K562 (cell line): Measurements from ENCODE around the gene HOXB5. TPM values are rescaled to one million over a fixed set of nuclear protein-coding genes. Genes with fewer than 3 reads are reported as not detected.

Source experiments
- BDP1 ChIP-seq: IDR thresholded peaks from 3 replicates; pipeline ENCODE4 v1.6.1; 2011; ENCODE audit not compliant: insufficient read length, insufficient read depth
- BRD9 ChIP-seq: fragments of 450-650 bp; IDR thresholded peaks from 2 replicates; pipeline ENCODE4 v1.6.1; 2018; ENCODE audit warnings: low read depth; ENCODE audit not compliant: partially characterized antibody
- EGR1 ChIP-seq: fragments of 450-650 bp; conservative IDR thresholded peaks from 2 replicates; pipeline ENCODE4 v1.6.1; 2017; ENCODE audit warnings: mild to moderate bottlenecking
- SAFB ChIP-seq: fragments of 200-400 bp; formaldehyde crosslinking; IDR thresholded peaks from 2 replicates; pipeline ENCODE4 v1.6.1; 2017; ENCODE audit warnings: low read depth, low read length, borderline replicate concordance
- SMARCA4 ChIP-seq: fragments of 450-650 bp; IDR thresholded peaks from 2 replicates; pipeline ENCODE4 v1.6.1; 2016
- ZC3H4 ChIP-seq: sonication (generic); formaldehyde crosslinking; IDR thresholded peaks from 2 replicates; pipeline ENCODE4 v1.9.0; 2021; ENCODE audit warnings: missing genetic modification reagents, borderline replicate concordance
- polyA plus RNA-seq, 8 experiments: library from polyadenylated mRNA; depleted of rRNA in 4 of 8; stranded (reverse) in 5 of 8; unstranded in 3 of 8; fragments of >200 nt; fragmentation: Nextera tagmentation in 2 of 8; fragmentation: Illumina TruSeq in 1 of 8; extraction: Ambion mirVana in 2 of 8; extraction: Trizol in 1 of 8; gene quantifications; 2 replicates each; pipeline versions ENCODE4 v1.2.1 to v1.2.3, GENCODE V29; 2011 to 2014; ENCODE audit warnings: inconsistent platforms in 1 of 8, missing spikeins in 1 of 8
- total RNA-seq, 7 experiments: library from RNA; depleted of rRNA in 6 of 7; stranded (reverse); fragments of >200 nt in 6 of 7; fragmentation: Illumina TruSeq in 2 of 7; extraction: Trizol in 2 of 7; gene quantifications; 2 replicates each; pipeline versions ENCODE4 v1.2.1 to v1.2.3, GENCODE V29; 2011 to 2021; ENCODE audit warnings: low replicate concordance in 1 of 7
- TF ChIP-seq, protein P1 (sequence below): fragments of 450-650 bp; IDR thresholded peaks from 2 replicates; pipeline ENCODE4 v1.6.1; 2016; ENCODE audit warnings: low read depth
- TF ChIP-seq, protein P2 (sequence below), 2 experiments: fragments of 150-350 bp in 1 of 2; IDR thresholded peaks; 2 replicates each; pipeline ENCODE4 v1.6.1; 2012 to 2016; ENCODE audit warnings: low read depth in 2 of 2, low read length in 2 of 2, mild to moderate bottlenecking in 1 of 2, moderate library complexity in 1 of 2
- TF ChIP-seq, protein P3 (sequence below): fragments of 450-650 bp; IDR thresholded peaks from 2 replicates; pipeline ENCODE4 v1.6.1; 2016; ENCODE audit warnings: borderline replicate concordance
- TF ChIP-seq, protein P4 (sequence below): IDR thresholded peaks from 3 replicates; pipeline ENCODE4 v1.6.1; 2011; ENCODE audit warnings: borderline replicate concordance, mild to moderate bottlenecking; ENCODE audit not compliant: insufficient read length, insufficient read depth

Gene HOXB5
- total and polyA plus RNA-seq, 9 of the 15 experiments (the other 6 are each of a cell fraction or from before 2014, with no cell fraction given) = 0.24 to 2.7 (median 0.65) TPM

DNA sequence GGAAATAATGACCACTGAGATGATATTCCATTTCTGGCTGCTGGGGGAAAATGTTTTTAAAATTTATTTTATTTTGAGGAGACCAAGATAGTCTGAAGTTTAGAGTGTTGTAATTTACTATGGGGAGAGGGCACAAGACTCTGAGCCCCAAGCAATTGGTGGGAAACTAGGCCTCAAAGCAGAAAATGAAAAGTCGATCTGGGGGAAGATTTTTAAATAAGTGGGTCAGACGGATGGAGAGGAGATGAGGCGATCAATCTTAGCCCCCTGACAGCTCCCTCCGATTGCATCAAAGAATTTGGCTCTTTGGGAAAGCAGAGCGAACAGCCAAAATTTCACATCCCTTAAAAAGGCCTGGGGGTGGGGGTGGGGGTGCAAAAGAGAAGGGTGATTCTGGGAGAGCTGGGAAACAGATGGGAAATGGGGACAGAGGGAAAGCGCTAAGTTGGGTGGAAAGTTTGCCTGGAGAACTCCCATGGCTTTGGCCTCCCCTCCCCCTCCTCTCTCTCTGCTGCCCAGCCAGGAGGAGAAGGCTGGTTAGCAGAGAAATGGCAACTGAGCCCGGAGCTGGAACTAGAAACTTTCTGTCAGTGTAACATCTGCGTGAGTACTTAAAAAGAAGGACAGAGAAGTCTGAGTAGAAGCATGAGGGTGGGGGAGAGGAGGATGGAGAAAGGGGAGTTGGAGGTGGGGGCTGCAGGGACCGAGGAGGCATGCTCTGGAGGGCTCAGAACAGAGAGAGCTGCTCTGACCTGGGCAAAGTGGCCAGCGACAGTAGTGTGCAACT lies 47.2 kb downstream of the HOXB5 start (continued):
- TF ChIP-seq, protein P1, sequence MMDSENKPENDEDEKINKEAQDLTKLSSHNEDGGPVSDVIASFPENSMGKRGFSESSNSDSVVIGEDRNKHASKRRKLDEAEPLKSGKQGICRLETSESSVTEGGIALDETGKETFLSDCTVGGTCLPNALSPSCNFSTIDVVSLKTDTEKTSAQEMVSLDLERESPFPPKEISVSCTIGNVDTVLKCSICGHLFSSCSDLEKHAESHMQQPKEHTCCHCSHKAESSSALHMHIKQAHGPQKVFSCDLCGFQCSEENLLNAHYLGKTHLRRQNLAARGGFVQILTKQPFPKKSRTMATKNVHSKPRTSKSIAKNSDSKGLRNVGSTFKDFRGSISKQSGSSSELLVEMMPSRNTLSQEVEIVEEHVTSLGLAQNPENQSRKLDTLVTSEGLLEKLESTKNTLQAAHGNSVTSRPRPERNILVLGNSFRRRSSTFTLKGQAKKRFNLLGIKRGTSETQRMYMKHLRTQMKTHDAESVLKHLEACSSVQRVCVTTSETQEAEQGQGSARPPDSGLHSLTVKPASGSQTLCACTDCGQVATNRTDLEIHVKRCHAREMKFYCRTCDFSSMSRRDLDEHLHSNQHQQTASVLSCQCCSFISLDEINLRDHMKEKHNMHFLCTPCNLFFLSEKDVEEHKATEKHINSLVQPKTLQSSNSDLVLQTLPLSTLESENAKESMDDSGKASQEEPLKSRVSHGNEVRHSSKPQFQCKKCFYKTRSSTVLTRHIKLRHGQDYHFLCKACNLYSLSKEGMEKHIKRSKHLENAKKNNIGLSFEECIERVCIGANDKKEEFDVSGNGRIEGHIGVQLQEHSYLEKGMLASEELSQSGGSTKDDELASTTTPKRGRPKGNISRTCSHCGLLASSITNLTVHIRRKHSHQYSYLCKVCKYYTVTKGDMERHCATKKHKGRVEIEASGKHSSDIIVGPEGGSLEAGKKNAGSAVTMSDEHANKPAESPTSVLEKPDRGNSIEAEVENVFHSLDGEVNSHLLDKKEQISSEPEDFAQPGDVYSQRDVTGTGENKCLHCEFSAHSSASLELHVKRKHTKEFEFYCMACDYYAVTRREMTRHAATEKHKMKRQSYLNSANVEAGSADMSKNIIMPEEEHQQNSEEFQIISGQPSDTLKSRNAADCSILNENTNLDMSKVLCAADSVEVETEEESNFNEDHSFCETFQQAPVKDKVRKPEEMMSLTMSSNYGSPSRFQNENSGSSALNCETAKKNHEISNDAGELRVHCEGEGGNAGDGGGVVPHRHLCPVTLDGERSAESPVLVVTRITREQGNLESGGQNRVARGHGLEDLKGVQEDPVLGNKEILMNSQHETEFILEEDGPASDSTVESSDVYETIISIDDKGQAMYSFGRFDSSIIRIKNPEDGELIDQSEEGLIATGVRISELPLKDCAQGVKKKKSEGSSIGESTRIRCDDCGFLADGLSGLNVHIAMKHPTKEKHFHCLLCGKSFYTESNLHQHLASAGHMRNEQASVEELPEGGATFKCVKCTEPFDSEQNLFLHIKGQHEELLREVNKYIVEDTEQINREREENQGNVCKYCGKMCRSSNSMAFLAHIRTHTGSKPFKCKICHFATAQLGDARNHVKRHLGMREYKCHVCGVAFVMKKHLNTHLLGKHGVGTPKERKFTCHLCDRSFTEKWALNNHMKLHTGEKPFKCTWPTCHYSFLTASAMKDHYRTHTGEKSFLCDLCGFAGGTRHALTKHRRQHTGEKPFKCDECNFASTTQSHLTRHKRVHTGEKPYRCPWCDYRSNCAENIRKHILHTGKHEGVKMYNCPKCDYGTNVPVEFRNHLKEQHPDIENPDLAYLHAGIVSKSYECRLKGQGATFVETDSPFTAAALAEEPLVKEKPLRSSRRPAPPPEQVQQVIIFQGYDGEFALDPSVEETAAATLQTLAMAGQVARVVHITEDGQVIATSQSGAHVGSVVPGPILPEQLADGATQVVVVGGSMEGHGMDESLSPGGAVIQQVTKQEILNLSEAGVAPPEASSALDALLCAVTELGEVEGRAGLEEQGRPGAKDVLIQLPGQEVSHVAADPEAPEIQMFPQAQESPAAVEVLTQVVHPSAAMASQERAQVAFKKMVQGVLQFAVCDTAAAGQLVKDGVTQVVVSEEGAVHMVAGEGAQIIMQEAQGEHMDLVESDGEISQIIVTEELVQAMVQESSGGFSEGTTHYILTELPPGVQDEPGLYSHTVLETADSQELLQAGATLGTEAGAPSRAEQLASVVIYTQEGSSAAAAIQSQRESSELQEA = no peak
- TF ChIP-seq SMARCA4 (no peak), BRD9 (peak; percentile 72), EGR1 (no peak), SAFB (no peak), BDP1 (no peak), ZC3H4 (no peak)
- TF ChIP-seq, protein P2, sequence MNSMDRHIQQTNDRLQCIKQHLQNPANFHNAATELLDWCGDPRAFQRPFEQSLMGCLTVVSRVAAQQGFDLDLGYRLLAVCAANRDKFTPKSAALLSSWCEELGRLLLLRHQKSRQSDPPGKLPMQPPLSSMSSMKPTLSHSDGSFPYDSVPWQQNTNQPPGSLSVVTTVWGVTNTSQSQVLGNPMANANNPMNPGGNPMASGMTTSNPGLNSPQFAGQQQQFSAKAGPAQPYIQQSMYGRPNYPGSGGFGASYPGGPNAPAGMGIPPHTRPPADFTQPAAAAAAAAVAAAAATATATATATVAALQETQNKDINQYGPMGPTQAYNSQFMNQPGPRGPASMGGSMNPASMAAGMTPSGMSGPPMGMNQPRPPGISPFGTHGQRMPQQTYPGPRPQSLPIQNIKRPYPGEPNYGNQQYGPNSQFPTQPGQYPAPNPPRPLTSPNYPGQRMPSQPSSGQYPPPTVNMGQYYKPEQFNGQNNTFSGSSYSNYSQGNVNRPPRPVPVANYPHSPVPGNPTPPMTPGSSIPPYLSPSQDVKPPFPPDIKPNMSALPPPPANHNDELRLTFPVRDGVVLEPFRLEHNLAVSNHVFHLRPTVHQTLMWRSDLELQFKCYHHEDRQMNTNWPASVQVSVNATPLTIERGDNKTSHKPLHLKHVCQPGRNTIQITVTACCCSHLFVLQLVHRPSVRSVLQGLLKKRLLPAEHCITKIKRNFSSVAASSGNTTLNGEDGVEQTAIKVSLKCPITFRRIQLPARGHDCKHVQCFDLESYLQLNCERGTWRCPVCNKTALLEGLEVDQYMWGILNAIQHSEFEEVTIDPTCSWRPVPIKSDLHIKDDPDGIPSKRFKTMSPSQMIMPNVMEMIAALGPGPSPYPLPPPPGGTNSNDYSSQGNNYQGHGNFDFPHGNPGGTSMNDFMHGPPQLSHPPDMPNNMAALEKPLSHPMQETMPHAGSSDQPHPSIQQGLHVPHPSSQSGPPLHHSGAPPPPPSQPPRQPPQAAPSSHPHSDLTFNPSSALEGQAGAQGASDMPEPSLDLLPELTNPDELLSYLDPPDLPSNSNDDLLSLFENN (IDR thresholded peaks at IDR 0.05; ENCODE audit: low read depth in 2 of 2, low read length in 2 of 2) = peak in 1 of 2 experiments; percentile 65; a peak in 1 of 4 replicates
- TF ChIP-seq, protein P3, sequence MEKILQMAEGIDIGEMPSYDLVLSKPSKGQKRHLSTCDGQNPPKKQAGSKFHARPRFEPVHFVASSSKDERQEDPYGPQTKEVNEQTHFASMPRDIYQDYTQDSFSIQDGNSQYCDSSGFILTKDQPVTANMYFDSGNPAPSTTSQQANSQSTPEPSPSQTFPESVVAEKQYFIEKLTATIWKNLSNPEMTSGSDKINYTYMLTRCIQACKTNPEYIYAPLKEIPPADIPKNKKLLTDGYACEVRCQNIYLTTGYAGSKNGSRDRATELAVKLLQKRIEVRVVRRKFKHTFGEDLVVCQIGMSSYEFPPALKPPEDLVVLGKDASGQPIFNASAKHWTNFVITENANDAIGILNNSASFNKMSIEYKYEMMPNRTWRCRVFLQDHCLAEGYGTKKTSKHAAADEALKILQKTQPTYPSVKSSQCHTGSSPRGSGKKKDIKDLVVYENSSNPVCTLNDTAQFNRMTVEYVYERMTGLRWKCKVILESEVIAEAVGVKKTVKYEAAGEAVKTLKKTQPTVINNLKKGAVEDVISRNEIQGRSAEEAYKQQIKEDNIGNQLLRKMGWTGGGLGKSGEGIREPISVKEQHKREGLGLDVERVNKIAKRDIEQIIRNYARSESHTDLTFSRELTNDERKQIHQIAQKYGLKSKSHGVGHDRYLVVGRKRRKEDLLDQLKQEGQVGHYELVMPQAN = peak; percentile 37; the same call in 1 of the 2 replicates
- TF ChIP-seq, protein P4, sequence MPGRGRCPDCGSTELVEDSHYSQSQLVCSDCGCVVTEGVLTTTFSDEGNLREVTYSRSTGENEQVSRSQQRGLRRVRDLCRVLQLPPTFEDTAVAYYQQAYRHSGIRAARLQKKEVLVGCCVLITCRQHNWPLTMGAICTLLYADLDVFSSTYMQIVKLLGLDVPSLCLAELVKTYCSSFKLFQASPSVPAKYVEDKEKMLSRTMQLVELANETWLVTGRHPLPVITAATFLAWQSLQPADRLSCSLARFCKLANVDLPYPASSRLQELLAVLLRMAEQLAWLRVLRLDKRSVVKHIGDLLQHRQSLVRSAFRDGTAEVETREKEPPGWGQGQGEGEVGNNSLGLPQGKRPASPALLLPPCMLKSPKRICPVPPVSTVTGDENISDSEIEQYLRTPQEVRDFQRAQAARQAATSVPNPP = no peak
